IMR-90 (cell line): ENCODE measurements around the gene GTPBP6. TPM values are rescaled to one million over a fixed set of nuclear protein-coding genes. Genes with fewer than 3 reads are reported as not detected.

Experiments
- ATAC-seq: fragments of 200-7000 bp; cut with Tn5 transposase; 2 replicates; pipeline ENCODE4 v1.9.1; 2020; ENCODE audit warnings: low read depth, mild to moderate bottlenecking, moderate library complexity
- BruUV-seq: library from RNA; stranded (reverse); fragments of 400-500 nt; replicated peaks from 2 replicates; lab custom pipeline; 2021; lab: Mats Ljungman, UMichigan
- CTCF ChIA-PET: fragments of 300-600 bp; formaldehyde crosslinking; extraction: SDS; loops from one replicate; lab custom pipeline; 2021; ENCODE audit warnings: antibody characterized with exemption; lab: Yijun Ruan, JAX
- POLR2A ChIA-PET: fragments of 300-600 bp; sonication (Branson Sonifier 250); formaldehyde crosslinking; loops from one replicate; lab custom pipeline; 2022; ENCODE audit warnings: antibody characterized with exemption; ENCODE audit not compliant: unreplicated experiment; lab: Charles Lee
- DNase-seq: peaks from one replicate; pipeline ENCODE4 v3.0.0; 2013
- H2AFZ ChIP-seq: replicated peaks from 2 replicates; pipeline ENCODE3; 2013; ENCODE audit warnings: low read length, mild to moderate bottlenecking; ENCODE audit not compliant: poor library complexity
- H2AK5ac ChIP-seq: 2 replicates; pipeline ENCODE4 v1.6.1; 2013; ENCODE audit warnings: low read depth, low read length, inconsistent platforms
- H2AK9ac ChIP-seq: replicated peaks from 2 replicates; pipeline ENCODE3; 2013; ENCODE audit warnings: mild to moderate bottlenecking, low read depth, low read length, moderate library complexity; ENCODE audit not compliant: poor library complexity
- H2BK120ac ChIP-seq: 2 replicates; pipeline ENCODE4 v1.6.1; 2013; ENCODE audit warnings: low read depth, low read length, inconsistent platforms
- H2BK15ac ChIP-seq: 3 replicates; pipeline ENCODE4 v1.6.1; 2013; ENCODE audit warnings: low read depth, low read length, inconsistent platforms
- H2BK20ac ChIP-seq: 2 replicates; pipeline ENCODE4 v1.6.1; 2013; ENCODE audit warnings: low read depth, mild to moderate bottlenecking, inconsistent platforms, low read length, moderate library complexity
- H2BK5ac ChIP-seq: 2 replicates; pipeline ENCODE4 v1.6.1; 2013; ENCODE audit warnings: mild to moderate bottlenecking, low read depth, low read length, inconsistent platforms; ENCODE audit not compliant: poor library complexity, severe bottlenecking
- H3K14ac ChIP-seq: replicated peaks from 2 replicates; pipeline ENCODE4 v1.6.1; 2013; ENCODE audit warnings: low read depth, low read length, inconsistent platforms
- H3K18ac ChIP-seq: 2 replicates; pipeline ENCODE4 v1.6.1; 2013; ENCODE audit warnings: low read depth, low read length, control low read depth
- H3K23ac ChIP-seq: 2 replicates; pipeline ENCODE4 v1.6.1; 2013; ENCODE audit warnings: low read depth, low read length, inconsistent platforms
- H3K27ac ChIP-seq: 2 replicates; pipeline ENCODE4 v1.5.1; 2013; ENCODE audit warnings: mild to moderate bottlenecking, control low read depth, low read length; ENCODE audit not compliant: insufficient read depth
- H3K27me3 ChIP-seq: 2 replicates; pipeline ENCODE4 v1.6.1; 2013; ENCODE audit warnings: low read length; ENCODE audit not compliant: control insufficient read depth, insufficient read depth
- H3K36me3 ChIP-seq: 2 replicates; pipeline ENCODE4 v1.6.1; 2013; ENCODE audit warnings: low read length, mixed read lengths; ENCODE audit not compliant: control insufficient read depth, insufficient read depth
- H3K4ac ChIP-seq: 2 replicates; pipeline ENCODE4 v1.6.1; 2013; ENCODE audit warnings: low read depth, low read length, inconsistent platforms
- H3K4me1 ChIP-seq: 2 replicates; pipeline ENCODE4 v1.6.1; 2013; ENCODE audit warnings: low read length, mixed read lengths; ENCODE audit not compliant: control insufficient read depth, insufficient read depth
- H3K4me2 ChIP-seq: 2 replicates; pipeline ENCODE4 v1.6.1; 2013; ENCODE audit warnings: low read depth, mild to moderate bottlenecking, control low read depth, low read length, moderate library complexity
- H3K4me3 ChIP-seq: 2 replicates; pipeline ENCODE4 v1.5.1; 2013; ENCODE audit warnings: low read depth, mild to moderate bottlenecking, control low read depth, low read length, moderate library complexity; ENCODE audit not compliant: insufficient read depth
- H3K56ac ChIP-seq: 2 replicates; pipeline ENCODE4 v1.6.1; 2013; ENCODE audit warnings: low read length, inconsistent platforms; ENCODE audit not compliant: insufficient read depth; ENCODE audit errors: extremely low read depth
- H3K79me1 ChIP-seq, 2 experiments: 2 replicates each; pipeline ENCODE4 v1.6.1; 2013; ENCODE audit warnings: low read length in 2 of 2, inconsistent platforms in 1 of 2, low read depth in 1 of 2
- H3K9ac ChIP-seq: 2 replicates; pipeline ENCODE4 v1.6.1; 2013; ENCODE audit warnings: low read depth, low read length, control low read depth
- H3K9me1 ChIP-seq: 2 replicates; pipeline ENCODE4 v1.6.1; 2013; ENCODE audit warnings: low read length, inconsistent platforms; ENCODE audit not compliant: insufficient read depth
- H3K9me3 ChIP-seq: 2 replicates; pipeline ENCODE4 v1.6.1; 2013; ENCODE audit warnings: low read length; ENCODE audit not compliant: control insufficient read depth, insufficient read depth
- H4K20me1 ChIP-seq: 2 replicates; pipeline ENCODE4 v1.6.1; 2013; ENCODE audit warnings: low read length, inconsistent platforms; ENCODE audit not compliant: insufficient read depth
- H4K5ac ChIP-seq: 2 replicates; pipeline ENCODE4 v1.6.1; 2013; ENCODE audit warnings: mild to moderate bottlenecking, low read depth, low read length, control low read depth
- H4K8ac ChIP-seq, 2 experiments: 2 replicates each; pipeline ENCODE4 v1.6.1; 2013; ENCODE audit warnings: low read depth in 2 of 2, low read length in 2 of 2, control low read depth in 1 of 2, inconsistent platforms in 1 of 2
- H4K91ac ChIP-seq: 2 replicates; pipeline ENCODE4 v1.6.1; 2013; ENCODE audit warnings: low read depth, low read length, inconsistent platforms; ENCODE audit not compliant: insufficient read depth
- BHLHE40 ChIP-seq: fragments of 150-350 bp; IDR thresholded peaks from 2 replicates; pipeline ENCODE4 v1.6.1; 2016; ENCODE audit warnings: mild to moderate bottlenecking, low read depth, low read length
- CHD1 ChIP-seq: IDR thresholded peaks from 2 replicates; pipeline ENCODE4 v1.6.1; 2012; ENCODE audit warnings: low read depth, low read length, improper control_type of control experiment
- FOS ChIP-seq: fragments of 150-350 bp; IDR thresholded peaks from 2 replicates; pipeline ENCODE4 v1.6.1; 2016; ENCODE audit warnings: low read depth, low read length
- MAFK ChIP-seq: IDR thresholded peaks from 2 replicates; pipeline ENCODE4 v1.6.1; 2012; ENCODE audit warnings: low read depth, low read length, improper control_type of control experiment
- MAZ ChIP-seq: IDR thresholded peaks from 2 replicates; pipeline ENCODE4 v1.6.1; 2012; ENCODE audit warnings: low read depth, mild to moderate bottlenecking, low read length, improper control_type of control experiment, moderate library complexity, borderline replicate concordance
- MXI1 ChIP-seq: IDR thresholded peaks from 2 replicates; pipeline ENCODE4 v1.6.1; 2012; ENCODE audit warnings: low read depth, mild to moderate bottlenecking, low read length, moderate library complexity, borderline replicate concordance
- NFE2L2 ChIP-seq: fragments of 150-350 bp; IDR thresholded peaks from 2 replicates; pipeline ENCODE4 v1.6.1; 2016; ENCODE audit warnings: low read depth, mild to moderate bottlenecking, low read length
- POLR2A ChIP-seq: IDR thresholded peaks from 2 replicates; pipeline ENCODE4 v1.6.1; 2012; ENCODE audit warnings: mild to moderate bottlenecking, low read depth, low read length
- SMC3 ChIP-seq: fragments of 150-350 bp; IDR thresholded peaks from 2 replicates; pipeline ENCODE4 v1.6.1; 2016; ENCODE audit warnings: low read depth, mild to moderate bottlenecking, antibody characterized with exemption, low read length, moderate library complexity
- USF2 ChIP-seq: fragments of 150-350 bp; IDR thresholded peaks from 2 replicates; pipeline ENCODE4 v1.6.1; 2017; ENCODE audit warnings: mild to moderate bottlenecking, antibody characterized with exemption, low read length, low read depth
- WGBS, 2 experiments: methylation state at CpG; one replicate each; pipeline versions ENCODE4 v1.1.5 to v1.1.7; 2013; ENCODE audit warnings: missing lambda C conversion rate in 2 of 2; ENCODE audit not compliant: insufficient read length in 1 of 2; ENCODE audit errors: extremely low coverage in 2 of 2; 5-methylcytosine and 5-hydroxymethylcytosine counted together
- dilution Hi-C: fragments of 300-500 bp; cut with HindIII; formaldehyde crosslinking; loops from one replicate; pipeline ENCODE4 v1.14.3; 2018; ENCODE audit warnings: low sequenced_read_pairs; ENCODE audit not compliant: unreplicated experiment
- in situ Hi-C: fragments of 300-500 bp; cut with MboI; formaldehyde crosslinking; loops from 3 replicates; pipeline ENCODE4 v1.14.3; 2019; ENCODE audit warnings: low sequenced_read_pairs, inconsistent platforms, mixed read lengths
- intact Hi-C: fragments of 100-400 bp; cut with micrococcal nuclease; formaldehyde crosslinking; loops from 2 replicates; pipeline ENCODE4 v1.10.0; 2022
- polyA plus RNA-seq, 3 experiments: library from polyadenylated mRNA; depleted of rRNA; stranded (reverse); fragments of >200 nt; gene quantifications; 2 replicates each; pipeline ENCODE4 v1.2.3, GENCODE V29; 2012; ENCODE audit warnings: low replicate concordance in 1 of 3
- total RNA-seq: library from RNA; depleted of rRNA; stranded (reverse); fragments of >200 nt; gene quantifications from 2 replicates; pipeline ENCODE4 v1.2.3, GENCODE V29; 2012

GTPBP6 gene
- total and polyA plus RNA-seq, 2 of the 4 experiments (the other 2 are of a cell fraction) = 24.0 to 31.6 TPM

GRCh38 chrX:363621-364375, 45.2 kb upstream of the GTPBP6 start:
- POLR2A ChIA-PET = no interaction called here

More at GRCh38 chrX:363621-364375, 45.2 kb upstream of the GTPBP6 start:
- Histone ChIP-seq H2AK5ac (no peak overlapping the region), H4K8ac (no peak overlapping the region), H4K91ac (no peak overlapping the region), H3K9me1 (no peaks in the 10 kb centered on the region), H3K23ac (no peak overlapping the region), H3K79me1 (no peaks in the 10 kb centered on the region; a peak in 1 of 4 replicates), H3K36me3 (peaks cover 11% of the 10 kb centered on the region; the same call in 1 of the 2 replicates), H3K27ac (no peak overlapping the region), H2BK15ac (no peak overlapping the region), H3K9me3 (peaks cover 30% of the 10 kb centered on the region), H2BK120ac (no peak overlapping the region), H3K56ac (no peak overlapping the region), H3K4me1 (no peaks in the 10 kb centered on the region), H4K20me1 (no peaks in the 10 kb centered on the region), H3K4me2 (no peak overlapping the region), H3K27me3 (no peaks in the 10 kb centered on the region), H2BK5ac (no peak overlapping the region), H2AFZ (no peak overlapping the region), H3K14ac (no peak overlapping the region), H3K9ac (no peak overlapping the region), H2BK20ac (no peak overlapping the region), H3K4me3 (no peak overlapping the region), H4K5ac (no peak overlapping the region), H3K4ac (no peak overlapping the region), H3K18ac (no peak overlapping the region), H2AK9ac (no peak overlapping the region)
- in situ Hi-C loops = no loop called here
- WGBS, 2 experiments = 94% methylated on average over 26 of the region's 37 CpGs; no CpG with 5 or more reads in 1 of the 2 experiments
- BruUV-seq = no TSS peak
- dilution Hi-C loops = no loop called here
- ATAC-seq (no peak), DNase-seq (no peak)
- intact Hi-C loops = no loop called here
- CTCF ChIA-PET = no interaction called here
- no peak for TF ChIP-seq POLR2A
- no peak for TF ChIP-seq MAFK
- TF ChIP-seq CHD1 = no peak
- no peak for TF ChIP-seq MXI1
- TF ChIP-seq SMC3 = no peak
- no peak for TF ChIP-seq USF2
- TF ChIP-seq BHLHE40 = no peak
- no peak for TF ChIP-seq MAZ
- no peak for TF ChIP-seq NFE2L2
- TF ChIP-seq FOS = no peak
